Subcutaneous adipose tissue (tissue), 4 donors: Measurements from ENCODE around the gene CCNJ. TPM values are rescaled to one million over a fixed set of nuclear protein-coding genes. Genes with fewer than 3 reads are reported as not detected.

Source experiments
- CTCF ChIP-seq: fragments of 450-650 bp; IDR thresholded peaks from one replicate; pipeline ENCODE4 v1.5.1; 2016; ENCODE audit warnings: low read depth, mild to moderate bottlenecking, control low read depth, antibody characterized with exemption, moderate library complexity
- total RNA-seq, 4 donors: library from RNA; depleted of rRNA; stranded (reverse); fragments of >200 nt; gene quantifications; one replicate each; pipeline ENCODE4 v1.1.0, GENCODE V29; 2016

Gene CCNJ
- total RNA-seq, 4 donors from 2014 or later = 2.6 to 5.6 (median 4.8) TPM

- no peak for TF ChIP-seq CTCF
Measured at GRCh38 chr10:96046546-96046945, 3.2 kb downstream of the CCNJ start.

GRCh38 chr10:96047004-96047649 is 3.7 kb downstream of the CCNJ start:
- TF ChIP-seq CTCF = no peak

- no peak for TF ChIP-seq CTCF
Measured at GRCh38 chr10:96049340-96049739, 6.0 kb downstream of the CCNJ start.

GRCh38 chr10:96053985-96054384 is 10.6 kb downstream of the CCNJ start:
- no peak for TF ChIP-seq CTCF

- TF ChIP-seq CTCF = no peak
Measured at GRCh38 chr10:96056787-96057186, 13.4 kb downstream of the CCNJ start.

- TF ChIP-seq CTCF = no peak
Measured at GRCh38 chr10:96061232-96061631, 17.8 kb downstream of the CCNJ start.

- no peak for TF ChIP-seq CTCF
Measured at GRCh38 chr10:96072674-96073073, 29.3 kb downstream of the CCNJ start.
